GM19043 (cell line): Measurements from ENCODE around the gene GNAL.
A peak's percentile ranks its signal among the peaks of the same experiment; 100 is the strongest.

Experiments
- ATAC-seq: cut with Tn5 transposase; IDR thresholded peaks from one replicate; pipeline ENCODE4 v1.9.1; 2021; ENCODE audit warnings: low read depth; ENCODE audit not compliant: unreplicated experiment

The GNAL gene

DNA sequence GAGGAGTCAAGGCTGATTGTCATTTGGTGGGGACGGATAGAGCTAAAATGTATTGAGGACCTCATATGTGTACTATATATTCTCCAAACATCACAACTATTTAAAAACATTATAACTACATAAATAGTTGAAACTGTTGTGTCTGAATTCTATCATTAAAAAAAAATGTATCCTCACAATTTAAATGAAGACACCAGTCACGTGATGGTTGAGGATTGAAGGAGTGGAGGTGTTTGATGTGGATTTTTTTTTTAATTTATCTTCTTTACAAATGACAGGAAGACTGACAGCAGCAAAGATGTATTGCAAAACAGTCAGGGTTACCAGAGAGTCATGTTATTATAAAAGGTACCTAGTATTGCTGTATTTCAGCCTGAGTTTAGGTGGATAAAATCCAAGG is 30.0 kb downstream of the GNAL start:
- ATAC-seq, result no peak

DNA sequence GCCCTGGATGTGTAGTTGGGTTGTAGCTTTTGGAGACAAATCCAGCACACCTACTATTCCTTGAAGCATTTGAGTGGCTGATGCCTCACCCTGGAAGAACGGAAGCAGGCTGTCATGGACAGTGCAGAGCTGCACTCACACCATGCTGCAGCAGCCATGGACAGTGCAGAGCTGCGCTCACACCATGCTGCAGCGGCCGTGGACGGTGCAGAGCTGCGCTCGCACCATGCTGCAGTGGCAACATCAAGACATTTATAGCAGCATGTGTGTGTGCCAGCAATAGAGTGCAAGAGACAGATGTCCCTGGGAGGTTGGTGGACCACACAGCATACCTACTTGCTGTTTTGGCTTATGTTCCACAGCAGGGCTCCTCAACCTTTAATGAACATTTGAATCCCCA is 30.6 kb downstream of the GNAL start:
- ATAC-seq, result no peak

DNA sequence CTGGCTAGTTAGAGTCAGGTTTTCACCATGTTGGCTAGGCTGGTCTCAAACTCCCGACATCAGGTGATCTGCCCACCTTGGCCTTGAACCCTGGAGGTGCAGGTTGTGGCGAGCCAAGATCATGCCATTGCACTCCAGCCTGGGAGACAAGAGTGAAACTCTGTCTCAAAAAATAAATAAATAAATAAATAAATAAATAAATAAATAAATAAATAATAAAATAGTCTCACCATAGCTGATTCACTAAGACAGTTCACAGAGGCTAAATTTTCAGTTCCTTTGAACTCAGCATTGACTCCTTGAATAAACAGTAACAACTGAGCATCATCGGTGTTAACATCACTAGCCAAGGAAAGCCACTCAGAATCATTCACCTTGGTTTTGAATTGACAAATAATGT is 32.7 kb downstream of the GNAL start:
- ATAC-seq, result no peak

DNA sequence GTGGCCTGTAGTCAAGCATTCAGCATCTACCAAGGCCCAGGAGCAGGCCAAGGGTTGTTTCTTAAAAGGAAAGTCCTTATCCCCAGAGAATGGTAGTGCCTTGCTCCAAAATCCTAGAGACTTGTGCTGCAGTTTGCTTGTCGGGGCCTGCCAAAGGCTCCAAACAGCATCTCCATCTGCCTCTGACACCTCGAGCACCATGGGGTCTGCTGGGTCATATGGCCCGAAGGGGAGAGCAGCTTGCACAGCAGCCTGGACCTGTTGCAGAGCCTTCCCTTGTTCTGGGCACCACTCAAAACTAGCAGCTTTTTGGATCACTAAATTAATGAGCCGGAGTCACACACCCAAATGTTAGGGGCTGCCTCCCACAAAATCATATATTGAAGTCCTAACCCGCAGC is 35.7 kb downstream of the GNAL start:
- ATAC-seq, result no peak

DNA sequence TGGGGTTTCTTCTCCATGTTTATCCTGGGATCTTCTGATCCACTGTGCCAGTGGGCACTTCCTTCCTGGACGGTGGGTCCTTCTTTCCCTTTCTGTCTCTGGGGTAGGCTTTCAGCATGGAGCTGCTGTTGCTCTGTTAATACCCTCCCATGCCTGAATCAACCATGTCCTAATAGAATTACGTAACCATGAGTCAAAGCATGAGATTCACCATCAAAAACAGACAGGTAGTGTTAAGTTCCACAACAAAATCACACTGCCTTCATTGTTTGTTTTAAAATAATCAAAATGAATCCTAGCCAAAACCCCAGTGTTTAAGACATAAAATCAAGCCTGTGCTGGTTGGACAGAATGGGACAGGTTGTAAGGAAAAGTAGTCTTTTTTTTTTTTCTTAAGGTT is 37.5 kb downstream of the GNAL start:
- no peak for ATAC-seq

DNA sequence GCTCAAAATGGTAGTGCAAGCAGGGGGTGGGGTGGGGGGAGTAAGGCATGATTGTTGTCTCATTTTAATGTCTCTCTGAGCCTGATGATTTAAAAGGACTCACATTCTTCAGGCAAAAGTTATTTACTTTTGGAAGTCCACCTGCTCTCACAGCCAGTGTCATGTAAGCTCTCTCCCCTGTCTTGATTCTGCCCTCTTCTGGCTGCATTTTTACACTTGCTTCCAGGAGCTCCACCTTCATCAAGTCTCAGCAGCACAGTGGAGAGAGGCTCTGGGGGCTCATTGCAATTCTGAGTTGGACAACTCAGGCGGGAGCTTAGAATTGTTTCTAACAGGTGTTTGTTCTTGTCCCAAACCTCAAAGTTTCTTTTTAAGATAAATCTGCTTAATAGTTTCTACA is 39.2 kb downstream of the GNAL start:
- ATAC-seq, result no peak

DNA sequence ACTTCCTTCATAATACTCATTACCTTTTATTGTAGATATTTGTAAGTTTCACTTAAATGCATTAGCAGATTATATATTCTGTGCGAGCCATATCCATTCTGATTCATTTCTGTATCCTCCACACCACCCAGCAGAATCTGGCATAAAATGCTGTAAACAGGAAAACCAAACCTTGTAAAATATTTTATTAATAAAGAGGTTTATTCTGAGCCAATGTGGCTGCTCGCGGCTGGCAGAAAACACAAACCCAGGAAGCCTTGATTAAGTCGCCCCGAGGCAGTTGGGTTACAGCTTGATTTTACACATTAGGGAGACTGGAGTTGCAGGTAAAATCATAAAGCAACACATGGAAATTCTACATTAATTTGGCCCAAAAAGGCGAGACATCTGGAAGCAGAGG is 40.5 kb downstream of the GNAL start:
- ATAC-seq, result no peak

DNA sequence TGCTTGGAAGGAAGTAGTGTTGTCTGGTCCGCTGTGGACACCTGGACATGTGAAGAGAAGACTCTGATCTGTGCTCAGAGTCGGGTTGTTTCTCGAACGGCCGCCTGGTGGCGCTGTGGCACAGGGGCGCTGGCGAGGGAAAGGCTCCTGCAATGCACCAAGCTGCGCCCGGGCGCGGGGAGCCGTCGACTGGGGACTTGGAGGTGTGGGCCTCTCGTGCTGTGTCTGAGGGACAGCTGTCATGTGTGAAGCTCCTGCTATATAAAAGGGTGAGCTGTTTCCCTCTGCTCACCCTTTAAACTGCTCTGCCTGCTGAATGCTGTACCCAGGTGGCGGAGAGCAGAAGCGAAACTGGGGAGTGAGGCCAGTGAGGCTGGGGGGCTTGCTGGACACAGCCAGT is 44.0 kb downstream of the GNAL start:
- ATAC-seq, result peak; percentile 66

DNA sequence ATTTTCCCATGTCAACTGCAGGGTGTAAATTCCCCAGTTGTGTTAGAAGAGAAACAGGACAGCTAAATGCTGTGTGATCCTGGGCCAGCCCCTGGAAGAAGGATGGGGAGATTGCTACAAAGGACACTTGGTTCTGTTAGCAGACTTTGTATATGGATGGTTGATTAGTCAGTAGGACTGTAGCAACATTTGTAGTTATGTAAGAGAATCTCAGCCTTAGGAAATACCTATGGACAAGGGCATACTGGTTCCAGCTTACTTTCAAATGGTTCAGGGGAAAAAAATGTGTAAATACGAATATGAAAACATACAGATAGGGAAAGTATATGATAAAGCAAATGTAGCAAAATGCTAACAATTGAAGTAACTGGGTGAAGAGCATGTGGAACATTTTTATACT is 47.6 kb downstream of the GNAL start:
- ATAC-seq, result no peak

DNA sequence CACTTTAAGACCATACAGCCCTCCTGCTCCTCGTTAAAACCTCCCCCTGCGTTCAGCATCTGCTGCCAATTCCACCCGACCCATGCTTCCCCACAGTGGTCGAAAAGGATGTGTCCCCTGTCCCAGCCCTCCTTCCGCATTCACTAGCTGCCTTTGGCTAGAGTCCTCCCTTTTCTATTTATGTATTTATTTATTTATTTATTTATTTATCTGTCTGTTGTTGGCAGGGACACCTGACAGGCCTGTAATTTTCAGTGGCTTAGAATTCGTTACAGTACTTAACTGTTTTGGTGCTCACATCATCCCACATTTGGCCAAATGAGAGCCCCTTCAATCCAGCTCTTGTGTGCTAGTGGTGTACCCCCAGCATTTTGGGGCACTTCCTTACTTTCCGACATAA is 50.8 kb downstream of the GNAL start:
- no peak for ATAC-seq

DNA sequence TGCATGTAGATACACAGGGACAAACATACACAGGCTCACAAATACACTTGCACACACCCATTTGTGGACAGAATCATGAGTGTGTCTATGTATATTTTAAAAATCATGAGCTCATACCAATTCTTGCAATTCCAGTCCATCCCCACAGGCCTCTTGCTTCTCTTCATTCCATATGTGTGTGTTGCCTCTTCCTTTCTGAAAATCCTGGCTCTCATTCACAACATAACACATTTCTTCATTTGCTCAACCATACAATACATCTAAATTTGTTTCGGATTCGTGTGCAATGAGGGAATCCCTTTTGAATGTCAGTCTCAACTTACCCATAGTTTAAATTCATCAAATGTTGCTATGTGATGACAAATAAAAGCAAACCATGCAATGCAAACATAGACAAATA is 51.4 kb downstream of the GNAL start:
- no peak for ATAC-seq

DNA sequence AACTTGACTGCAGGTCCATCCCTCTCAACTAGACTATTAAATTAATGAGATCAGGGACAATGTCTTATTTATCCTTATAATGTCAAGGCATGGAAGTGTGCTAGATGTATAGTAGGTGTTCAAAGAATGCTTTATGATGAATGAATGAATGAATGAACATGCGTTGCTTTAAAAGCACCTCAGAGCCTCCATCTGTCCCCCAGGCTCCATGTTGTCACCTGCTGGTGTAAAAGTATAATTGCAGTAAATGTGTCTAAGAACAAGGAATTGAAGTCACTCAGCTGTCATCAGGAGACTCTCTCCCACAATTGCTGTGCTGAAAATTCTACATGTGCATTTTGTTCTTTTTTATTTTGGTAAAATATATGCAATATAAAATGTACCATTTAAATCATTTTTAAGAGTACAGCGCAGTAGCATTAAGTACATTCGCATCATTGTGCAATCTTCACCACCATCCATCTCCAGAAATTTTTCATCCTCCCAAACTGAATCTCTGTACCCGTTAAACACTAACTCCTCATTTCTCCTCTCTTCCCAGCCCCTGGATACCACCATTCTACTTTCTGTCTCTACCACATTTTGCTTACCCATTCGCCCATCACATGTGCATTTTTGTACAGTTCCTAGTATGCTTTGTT is 52.6 kb downstream of the GNAL start:
- no peak for ATAC-seq

DNA sequence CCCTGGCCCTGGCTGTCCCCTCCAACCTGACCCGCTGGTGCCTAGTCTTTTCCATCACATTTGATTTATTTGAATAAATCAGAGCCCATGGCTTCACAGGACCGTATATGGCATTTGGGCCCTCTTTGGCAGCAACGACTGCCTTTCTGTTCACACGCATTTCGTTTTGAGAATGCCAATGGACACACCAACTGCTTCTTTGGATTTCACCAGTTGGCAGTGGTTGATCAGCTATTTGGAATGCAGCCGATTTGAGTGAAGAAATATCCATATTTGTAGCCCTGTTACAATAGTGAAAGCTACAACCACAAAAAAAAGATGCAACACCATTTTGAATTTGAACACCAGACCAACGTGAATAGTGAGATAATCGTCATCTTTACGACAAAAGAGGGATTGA is 56.5 kb downstream of the GNAL start:
- ATAC-seq, result no peak

DNA sequence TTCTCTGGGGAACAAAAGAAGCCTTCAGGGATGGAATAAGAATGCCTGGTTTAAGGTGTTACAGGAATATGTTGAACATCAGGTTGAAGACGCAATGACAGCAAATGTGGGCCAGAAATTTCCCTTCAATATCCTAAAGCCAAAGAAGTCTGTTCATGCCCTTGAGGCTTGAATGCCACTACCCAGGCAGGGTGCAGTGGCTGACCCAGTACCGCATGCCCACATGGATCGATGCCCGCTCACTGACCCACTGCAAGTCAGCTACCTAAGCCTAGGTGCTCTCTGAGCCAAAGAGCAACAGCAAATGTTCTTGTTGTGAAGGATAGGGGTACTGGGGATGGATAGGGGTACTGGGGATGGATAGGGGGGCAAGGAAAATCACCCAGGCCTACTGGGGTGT is 58.2 kb downstream of the GNAL start:
- no peak for ATAC-seq

DNA sequence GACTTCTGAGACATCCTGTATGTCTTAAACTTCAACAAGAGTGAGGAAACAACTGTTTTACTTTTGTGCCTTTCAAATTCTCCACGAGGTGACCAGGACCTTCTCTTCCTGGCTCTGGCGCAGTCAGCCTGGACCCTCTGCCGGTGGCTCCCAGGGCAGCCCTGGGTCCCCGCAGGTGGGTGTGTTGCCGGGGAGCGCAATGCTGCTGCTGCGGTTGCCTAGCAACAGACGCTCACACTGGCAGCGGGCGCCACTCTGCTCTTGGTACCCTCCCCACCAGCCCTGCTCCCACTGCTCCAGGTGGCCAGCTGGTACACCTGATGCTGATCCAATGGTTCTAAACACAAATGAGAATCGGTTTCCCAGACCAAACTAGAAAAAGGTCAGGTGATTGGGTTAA is 58.7 kb downstream of the GNAL start:
- ATAC-seq, result no peak

DNA sequence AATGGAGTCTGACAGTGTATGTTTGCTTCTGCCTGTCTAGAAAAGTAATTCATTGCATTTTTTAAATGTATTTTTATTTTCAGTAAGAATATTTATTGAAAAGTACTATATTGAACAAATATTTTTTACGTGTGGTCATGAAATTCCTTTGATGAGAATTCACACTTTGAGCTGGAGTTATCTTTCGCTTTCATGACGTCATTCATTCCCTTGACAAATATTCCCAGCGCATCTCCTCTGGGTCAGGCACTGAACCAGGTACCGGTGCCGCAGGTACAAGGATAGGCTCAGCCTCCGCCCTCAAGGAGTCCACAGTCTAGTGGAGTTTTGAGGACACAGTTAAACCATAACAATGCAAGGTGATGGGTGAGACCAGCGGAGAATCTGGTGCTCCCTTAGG is 60.2 kb downstream of the GNAL start:
- no peak for ATAC-seq

DNA sequence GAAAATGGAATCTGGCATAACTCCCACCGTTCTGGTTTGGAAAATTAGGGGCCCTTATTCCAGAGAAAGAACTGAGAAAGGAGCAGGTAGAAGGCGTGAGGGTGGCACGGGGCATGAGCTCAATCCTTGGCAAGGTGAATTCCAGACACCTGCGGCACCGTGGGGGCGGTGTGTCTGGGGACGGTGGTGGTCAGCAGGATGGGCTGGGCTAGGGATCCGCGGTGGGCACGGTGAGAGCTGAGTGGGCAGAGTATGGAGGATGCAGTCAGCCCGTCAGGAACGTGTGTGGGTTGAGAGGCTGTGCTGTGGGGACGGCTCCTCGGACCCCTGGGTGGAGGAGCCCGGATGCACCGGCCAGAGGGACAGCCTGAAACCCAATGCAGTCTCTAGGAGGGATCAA is 61.1 kb downstream of the GNAL start:
- ATAC-seq, result no peak

DNA sequence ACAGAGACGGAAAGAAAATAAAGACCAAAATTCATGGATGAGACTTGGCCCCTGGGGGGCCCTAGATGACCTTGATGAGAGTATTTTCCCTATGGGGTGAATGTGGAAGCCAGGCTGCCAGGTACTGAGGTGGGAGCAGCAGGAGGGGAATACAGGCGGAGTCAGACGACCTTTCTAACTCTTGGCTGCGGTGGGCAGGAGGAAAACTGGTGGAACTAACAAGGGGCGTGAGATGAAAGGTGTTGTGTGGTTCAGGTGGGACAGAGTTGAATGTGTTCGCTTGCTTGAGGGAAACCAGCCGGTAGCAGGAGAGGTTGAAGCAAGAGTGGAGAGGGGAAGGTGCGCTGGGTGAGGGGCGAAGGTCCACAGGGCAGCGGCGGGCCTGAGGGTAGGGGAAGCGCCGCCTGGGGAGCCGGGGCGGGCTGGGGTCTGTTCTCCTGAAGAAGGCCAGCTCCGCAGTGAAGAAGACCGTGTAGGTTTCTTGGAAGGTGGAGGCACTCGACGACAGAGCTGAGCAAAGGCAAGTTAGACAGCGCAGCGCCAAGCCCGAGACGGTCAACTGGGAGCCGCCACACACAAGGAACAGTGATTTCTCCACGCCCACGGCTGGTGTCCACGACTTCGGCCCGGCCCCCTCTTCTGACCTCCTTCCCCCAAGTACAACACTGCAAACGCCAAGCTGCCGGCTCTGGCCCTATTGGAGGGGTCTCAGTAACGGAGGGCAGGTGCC is 61.7 kb downstream of the GNAL start:
- ATAC-seq, result no peak

DNA sequence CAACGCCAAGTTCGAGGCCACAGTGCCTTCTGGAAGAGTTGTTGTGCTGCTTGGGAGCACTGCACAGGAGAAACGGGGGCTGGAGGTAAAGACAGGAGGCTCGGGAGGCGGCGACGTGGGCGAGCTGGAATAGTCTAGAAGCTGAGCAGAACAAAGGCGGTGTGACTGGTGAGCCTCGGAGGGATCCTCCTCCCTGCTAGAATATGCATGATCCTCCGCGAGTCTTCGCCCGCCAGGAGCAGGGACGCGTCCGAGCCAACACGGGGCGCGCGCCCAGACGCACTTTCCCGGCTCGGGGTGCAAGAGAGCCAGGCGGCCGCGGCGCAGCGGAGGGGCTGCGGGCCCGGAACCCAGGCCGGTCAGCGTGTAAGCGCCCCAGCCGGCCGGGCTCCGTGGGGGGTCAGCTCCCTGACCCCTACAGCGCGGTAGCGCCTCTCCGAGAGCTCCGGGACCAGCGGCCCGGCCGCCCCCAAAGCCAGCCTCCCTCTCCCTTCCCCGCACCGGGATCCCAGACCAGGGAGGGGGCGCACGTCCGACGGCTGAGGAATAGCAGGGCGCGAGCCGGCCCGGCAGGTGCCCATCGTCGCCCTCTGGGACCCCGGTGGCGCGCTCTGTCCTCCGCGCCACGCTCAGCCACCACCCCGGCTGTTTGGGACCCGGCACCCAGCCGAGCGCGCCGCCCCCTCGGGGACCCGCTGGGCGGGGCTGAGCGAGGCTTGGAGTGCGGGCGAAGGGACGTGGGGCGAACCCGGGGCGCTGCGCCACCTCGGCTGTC is 62.5 kb downstream of the GNAL start:
- ATAC-seq, result no peak

DNA sequence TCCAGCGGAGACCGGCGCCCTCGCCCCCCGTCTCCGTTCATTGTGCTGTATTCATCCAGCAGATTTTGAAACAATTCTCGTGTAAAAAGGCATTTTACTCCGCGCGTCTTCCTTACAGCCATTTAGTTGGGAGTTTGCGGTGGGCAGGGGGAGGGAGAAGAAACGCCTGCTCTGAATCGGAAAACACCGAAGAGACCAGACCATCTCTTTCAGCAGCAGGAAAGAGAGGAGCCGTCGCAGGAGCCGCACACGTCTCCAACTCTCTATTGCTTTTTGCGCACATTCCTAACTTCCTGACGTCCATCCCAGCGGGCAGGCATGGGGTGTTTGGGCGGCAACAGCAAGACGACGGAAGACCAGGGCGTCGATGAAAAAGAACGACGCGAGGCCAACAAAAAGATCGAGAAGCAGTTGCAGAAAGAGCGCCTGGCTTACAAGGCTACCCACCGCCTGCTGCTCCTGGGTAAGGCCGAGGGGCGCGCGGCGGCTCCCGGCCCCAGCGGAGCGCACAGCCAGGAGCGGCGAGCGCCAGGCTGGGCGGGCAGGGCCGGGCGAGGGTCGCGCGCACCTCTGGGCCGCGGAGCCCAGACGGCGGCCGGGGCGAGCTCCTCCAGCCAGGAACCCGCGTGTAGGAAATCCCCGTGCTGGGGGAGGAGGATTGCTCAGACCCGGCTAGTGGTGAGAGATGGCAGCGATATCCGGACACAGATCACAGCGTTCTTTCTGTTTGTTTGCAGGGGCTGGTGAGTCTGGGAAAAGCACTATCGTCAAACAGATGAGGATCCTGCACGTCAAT is 63.2 kb downstream of the GNAL start:
- no peak for ATAC-seq

DNA sequence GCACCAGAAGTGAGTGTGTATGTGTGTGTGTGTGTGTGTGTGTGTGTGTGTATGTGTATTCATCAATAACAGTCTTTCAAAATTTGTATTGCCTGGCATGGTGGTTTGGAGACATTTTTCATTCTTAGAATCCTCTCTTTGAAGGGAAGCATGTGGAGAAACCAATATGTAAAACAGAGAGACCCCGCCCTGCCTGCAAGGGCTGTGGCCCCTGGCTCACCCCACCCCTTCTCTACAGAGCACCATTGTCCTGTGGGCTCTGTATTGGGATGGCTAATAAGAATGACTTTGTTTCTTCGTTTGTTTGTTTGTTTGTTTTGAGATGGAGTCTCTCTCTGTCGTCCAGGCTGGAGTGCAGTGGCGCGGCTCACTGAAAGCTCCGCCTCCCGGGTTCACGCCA is 65.9 kb downstream of the GNAL start:
- no peak for ATAC-seq
